GM21619 (cell line): Measurements from ENCODE around the gene SRSF10.
"Not testable (repeated sequence)": the region's sequence is repeated elsewhere in the genome, so short reads cannot be mapped to it uniquely, and the experiment has no call there.

ENCODE experiments used
- ATAC-seq: cut with Tn5 transposase; IDR thresholded peaks from one replicate; pipeline ENCODE4 v1.9.1; 2021; ENCODE audit not compliant: unreplicated experiment

The SRSF10 gene

DNA sequence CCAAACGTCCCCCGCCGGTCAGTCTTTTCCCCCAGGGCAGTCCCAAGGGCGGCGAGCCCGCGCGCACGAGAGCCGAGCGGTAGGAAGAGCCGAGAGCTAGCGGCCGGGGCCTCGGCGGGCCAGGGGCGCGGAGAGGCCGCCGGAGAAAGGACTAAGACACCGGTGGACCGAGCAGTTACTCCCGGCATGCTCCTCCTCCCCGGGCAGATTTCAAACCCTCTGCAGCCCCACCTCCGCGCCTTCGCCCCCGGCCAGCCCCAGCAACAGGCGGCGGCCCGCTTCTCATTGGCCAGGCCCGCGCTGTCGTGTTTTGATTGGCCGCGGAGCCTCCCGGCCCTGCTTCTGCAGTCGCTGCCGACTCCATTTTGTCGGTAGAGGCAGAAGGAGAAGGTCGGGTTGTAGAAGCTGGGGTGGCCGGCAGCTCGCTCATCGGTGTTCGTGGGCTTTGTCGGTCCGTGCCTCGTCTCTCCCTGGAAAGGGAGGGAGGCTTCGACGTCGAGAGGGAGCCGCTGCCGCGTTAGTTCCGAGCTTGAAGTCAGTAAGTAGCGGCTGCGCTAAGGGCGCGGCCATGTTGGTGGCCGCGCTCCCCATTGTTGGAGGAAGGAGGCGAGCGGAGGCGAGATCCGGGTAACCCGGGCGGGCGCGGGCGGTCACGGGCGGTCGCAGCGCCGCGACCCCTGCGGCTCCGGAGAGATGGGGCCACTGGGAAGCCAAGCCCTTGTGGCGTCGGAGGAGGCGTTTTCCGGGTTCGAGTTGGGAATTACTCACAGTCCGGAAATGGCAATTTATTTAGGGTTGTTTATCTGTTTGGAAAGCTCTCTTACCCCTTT is 20.5 kb downstream of the SRSF10 start, which contains the start of gene PNRC2:
PNRC2 (plus strand) TSS at position 368 of the 830 bp plus-strand sequence. CDS start 1,630 bp downstream, outside the sequence.
- ATAC-seq, result peak; percentile 68

DNA sequence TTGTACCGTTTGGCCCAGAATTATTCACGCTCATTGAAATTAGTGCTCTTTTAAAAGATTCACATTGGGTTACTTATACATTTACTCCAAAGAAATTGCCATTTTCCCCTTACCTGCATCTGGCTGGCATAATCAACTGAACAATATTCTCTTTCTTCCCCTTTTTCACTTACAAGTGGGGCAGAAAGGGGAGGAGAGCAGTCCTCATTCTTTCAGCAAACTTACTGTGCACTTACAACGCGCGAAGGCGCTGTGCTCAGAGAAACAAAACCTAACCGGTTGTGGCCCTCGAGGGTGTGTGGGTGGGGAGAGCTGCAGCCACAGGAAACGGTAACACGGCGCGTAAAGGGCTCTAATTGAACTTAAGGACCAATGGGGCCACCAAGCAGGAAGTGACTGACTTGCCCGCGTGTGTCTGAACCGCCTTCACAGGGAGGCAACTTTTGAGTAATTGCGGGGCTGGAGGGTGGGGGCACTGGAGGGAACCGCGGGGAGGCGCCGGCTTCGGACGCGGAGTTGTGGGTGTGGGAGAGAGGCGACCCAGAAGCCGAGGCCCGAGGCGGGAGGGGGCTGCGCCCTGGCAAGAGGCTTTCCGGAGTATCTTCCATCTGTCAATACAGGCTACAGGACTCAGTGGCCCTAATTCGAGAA is 21.2 kb downstream of the SRSF10 start:
- peak; percentile 67 for ATAC-seq

DNA sequence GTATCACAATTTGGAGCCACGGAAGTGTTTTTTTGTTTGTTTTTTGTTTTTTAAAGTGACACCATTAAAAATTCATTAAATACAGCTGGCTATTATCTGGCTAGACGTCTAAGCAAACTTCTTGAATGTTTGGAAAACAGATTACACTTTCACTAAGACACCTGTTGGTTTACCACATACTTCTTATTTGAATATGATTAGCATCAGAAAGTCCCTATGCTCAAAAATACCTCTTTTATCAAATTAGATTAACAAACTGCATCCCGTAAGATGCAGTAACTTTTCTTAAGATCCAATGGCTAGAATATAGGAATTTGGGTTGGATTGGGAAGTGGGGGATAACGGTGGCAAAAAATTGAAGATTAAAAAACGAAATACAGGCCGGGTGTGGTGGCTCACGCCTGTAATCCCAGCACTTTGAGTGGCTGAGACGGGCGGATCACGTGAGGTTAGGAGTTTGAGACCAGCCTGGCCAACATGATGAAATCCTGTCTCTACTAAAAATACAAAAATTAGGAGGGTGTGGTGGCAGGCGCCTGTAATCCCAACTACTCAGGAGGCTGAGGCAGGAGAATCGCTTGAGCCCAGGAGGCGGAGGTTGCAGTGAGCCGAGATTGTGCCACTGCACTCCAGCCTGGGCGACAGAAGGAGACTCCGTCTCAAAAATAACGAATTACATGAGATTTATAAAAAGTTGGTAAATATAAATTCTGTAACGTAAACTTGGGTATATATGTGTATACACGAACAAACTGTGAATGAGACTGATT is 21.9 kb downstream of the SRSF10 start:
- ATAC-seq, result not testable (repeated sequence)

DNA sequence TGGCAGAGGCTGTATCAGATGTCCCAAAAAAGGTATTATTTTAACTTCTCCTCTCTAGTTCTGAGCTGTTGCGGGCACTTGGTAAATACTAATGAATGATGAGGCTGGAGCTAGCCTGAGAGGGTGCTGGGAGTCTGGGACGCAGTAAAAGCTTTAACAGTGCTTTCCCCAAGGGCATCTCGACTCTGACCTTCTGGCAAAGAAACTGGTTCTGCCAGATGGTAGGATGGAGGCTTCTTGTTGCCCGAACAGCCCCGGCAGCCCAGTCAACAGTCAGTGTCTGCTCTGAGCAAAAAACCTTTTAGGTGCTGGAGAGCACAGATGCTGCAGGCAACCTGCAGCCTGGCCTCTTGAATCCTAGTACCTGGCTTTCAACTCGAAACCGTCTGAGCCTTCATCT is 23.0 kb downstream of the SRSF10 start:
- ATAC-seq, result no peak

DNA sequence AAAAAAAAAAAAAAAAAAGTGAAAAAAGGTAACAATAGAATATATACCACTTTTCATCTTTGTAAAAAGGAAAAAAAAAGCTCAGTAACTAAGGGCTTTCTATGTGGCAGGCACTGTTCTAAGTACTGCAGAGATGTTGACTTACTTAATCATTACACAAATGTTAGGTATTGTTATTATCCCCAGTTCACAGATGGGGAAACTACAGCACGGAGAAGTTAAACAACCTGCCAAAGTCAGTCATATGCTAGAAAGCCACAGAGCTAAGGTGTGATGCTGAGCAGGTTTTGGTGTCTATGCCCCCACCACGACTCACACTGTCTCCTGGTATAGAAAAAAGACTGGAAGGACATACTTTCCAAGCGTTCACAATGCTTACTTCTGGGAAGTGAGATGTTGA is 27.1 kb downstream of the SRSF10 start:
- no peak for ATAC-seq

DNA sequence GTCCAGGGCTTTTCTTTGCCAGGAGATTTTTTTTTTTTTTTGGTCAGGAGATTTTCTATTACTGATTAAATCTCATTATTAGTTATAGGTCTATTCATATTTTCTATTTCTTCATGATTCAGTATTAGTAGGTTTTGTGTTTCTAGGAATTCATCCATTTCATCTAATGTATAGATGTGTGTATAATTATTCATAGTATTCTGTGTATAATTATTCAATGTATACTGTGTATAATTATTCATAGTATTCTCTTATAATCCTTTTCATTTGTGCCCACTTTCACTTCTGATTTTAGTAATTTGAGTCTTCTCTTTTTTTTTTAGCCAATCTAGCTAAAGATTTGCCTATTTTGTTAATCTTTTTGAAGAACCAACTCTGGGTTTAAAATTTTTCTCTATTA is 32.8 kb downstream of the SRSF10 start:
- ATAC-seq, result no peak

DNA sequence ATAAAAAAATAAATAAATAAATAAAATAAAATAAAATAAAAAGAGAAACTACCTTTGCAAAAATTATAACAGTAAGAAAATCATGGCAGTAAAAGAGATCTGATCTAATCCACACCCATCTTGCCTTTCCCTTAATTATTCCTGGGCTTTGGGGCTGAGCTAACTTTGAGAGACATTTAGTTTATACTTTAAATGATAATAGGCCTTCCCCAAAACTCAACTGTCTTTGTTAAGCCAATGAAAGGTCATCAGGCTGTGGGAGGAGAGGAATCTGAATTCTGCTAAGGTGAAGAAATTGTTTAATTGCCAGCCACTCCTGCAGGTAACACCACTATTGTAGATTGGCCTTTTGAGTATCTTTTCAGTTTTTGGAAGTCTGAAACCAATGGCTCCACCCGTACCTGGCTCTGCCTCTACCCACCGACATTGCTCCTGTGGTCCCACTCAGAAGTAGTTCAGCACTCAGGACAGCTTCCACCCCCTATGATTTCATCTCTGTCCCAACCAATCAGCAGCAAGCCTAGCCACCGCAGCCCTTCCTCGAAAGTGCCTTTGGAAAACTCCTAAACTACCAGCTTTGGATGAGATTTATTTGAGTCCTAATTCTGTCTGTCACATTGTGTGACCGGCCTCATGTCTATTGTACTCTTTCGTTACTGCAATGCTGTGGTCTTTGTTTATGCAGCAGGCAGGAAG is 43.5 kb downstream of the SRSF10 start:
- no peak for ATAC-seq

DNA sequence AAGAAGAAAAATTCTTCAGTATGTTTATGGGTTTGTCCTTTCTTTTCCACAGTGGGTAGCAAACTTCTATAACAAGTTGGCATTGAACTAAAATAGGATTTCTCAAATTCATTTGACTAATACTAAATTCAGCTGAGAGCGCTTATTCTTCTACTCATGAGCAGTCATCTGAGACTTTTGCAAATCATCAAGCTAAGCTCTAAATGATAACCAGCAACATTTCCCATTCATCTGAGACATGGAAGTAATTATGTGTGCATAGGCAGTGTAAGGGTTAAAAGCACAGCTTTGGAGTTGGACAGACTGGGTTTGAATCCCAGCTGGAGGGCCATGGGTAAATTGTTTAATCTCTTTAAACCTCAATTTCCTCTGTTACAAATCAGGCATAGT is 48.6 kb downstream of the SRSF10 start:
- no peak for ATAC-seq

DNA sequence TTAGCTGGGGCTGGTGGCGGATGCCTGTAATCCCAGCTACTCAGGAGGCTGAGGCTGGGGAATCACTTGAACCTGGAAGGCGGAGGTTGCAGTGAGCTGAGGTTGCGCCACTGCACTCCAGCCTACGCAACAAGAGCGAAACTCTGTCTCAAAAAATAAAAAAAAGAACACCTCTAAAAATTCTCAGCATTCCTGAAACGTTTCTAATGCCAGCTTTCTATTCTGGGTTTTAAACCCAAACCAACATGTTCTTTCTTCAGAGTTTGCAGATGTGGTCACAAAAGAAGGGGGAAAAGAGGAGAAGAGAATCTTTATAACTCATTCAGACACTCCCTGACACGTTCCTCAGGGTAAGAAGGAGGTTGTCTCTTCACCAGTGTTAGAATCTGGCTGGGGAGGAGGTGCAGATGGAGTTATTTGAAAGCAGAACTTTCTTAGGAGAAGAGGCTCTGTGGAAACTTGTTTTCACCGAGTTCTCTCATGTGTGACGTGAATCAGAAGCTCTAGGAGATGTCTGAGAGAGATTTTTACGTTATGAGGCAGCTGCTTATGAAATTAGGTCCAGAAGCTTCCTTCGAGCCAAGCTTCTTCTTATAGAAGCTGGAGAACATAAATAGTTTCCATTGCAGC is 49.2 kb downstream of the SRSF10 start:
- no peak for ATAC-seq

DNA sequence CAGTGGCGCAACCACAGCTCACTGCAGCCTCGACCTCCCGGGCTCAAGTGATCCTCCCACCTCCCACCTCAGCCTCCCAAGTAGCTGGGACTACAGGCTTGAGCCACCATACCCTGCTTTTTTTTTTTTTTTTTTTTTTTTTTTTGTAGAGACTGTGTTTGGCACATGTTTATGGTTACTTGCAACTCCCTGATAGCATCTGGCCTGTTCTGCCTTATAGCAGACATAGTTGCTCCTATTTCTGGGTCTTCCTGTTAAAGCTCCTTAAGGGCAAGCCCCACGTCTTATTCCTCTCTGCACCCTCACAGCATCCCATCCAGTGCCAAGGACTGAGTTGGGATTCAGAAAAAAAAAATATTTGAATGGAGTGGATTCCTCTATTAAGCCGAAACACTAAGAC is 49.9 kb downstream of the SRSF10 start:
- no peak for ATAC-seq

DNA sequence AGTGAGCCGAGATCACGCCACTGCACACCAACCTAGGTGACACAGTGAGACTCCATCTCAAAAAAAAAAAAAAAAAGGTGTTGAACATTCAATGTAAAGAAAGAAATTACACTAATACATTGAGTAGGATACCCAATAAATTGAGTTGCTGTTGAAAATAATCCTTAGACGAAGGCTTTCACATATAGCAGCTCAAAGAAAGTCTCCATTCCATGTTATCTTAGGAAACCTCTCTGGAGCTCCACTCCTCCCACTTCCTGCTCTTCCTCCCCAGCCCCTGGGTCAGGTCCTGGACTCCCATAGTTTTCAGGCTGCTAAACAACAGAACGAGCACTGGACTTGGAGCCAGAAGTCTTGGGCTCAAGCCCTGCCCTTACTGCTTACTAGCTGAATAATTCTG is 51.3 kb downstream of the SRSF10 start:
- ATAC-seq, result no peak

DNA sequence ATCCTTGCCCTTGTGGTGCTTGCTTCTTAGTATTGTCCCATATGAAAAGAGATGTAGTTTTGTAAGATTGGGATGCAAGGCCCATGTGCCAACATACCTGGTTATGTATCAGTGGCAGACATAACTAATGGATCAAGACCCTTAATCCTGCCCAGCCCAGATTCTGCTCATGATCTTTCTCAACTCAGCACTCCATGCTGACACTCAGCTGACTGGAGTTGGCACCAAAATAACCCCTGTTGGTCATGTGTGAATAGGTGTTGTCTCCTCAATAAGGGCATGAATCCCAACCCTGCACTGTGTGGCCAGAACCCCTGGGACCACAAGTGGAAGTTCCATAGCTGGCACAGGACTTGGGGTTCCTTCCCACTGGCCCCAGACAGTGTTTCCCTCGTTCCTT is 53.0 kb downstream of the SRSF10 start:
- ATAC-seq, result no peak

DNA sequence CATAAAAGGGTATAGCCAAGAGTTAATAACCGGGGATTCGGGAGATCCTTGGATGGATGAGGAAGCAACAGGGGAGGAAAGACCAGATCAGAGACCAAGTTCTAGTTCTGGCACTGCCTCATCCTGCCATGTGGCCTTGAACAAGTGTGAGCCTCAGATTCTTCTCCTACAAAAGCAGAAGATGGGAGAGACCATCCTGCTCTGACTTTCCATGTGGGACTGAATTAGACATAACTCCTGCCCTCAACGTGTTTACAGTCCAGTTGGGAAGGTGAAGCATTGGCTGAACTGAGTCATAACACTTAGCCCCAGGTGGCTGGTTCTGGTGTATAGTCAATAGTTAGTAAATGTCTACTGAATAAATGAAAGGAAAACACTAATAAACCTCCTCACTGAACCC is 54.8 kb downstream of the SRSF10 start:
- ATAC-seq, result no peak

DNA sequence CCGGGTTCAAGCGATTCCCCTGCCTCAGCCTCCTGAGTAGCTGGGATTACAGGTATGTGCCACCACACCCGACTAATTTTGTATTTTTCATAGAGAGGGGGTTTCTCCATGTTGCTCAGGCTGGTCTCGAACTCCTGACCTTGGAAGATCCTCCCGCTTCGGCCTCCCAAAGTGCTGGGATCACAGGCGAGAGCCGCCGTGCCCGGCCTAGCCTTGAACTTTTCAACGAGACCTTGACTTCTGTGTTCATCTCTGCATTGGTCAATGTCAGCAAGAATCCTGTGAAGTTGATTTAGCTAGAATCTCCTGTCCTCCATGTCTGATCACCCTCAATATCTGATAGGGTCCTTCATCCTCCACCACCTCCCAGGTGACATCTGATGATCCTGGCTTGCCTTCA is 55.5 kb downstream of the SRSF10 start:
- no peak for ATAC-seq

DNA sequence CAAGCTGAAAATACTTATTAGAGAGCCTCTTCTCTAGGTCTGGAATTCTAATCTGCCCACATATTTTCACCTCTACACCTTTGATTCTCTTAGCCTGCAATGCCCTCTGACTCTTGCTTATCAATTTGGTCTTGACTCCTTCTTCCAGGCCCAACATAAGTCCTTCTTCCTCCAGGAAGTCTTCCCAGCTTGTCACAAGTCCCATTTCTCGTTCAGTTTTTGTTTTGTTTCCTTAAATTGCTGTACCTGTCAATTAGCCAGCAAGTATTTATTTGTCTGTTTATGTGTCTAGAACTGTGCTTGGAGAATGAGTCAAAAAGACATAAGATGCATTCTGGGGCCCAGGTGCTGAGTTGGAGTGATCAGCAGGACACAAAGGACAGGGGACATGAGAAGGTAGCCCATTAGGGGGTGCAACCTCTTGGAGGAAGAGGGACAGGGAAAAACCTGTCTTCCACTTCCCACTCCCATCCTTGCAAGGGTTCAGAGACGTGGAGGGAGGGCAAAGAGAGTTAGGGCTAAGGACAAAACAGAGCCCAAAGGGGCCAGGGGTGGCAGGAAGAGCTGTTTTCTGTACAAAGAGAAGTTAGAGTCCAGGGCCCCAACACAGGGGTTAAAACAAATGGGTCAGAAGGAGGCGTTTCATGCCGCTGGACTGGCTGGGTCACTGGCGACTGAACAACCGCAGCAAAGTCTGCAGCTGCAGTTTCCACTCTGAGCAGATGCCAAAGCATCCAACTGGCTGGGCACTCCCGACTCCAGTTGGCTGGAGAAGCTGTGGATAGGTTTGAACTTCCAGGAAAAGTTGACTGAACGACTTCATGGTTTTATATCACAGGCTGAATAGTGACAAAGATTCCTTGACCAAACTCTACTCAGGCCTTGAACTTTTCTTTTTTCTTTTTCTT is 56.3 kb downstream of the SRSF10 start:
- ATAC-seq, result no peak

DNA sequence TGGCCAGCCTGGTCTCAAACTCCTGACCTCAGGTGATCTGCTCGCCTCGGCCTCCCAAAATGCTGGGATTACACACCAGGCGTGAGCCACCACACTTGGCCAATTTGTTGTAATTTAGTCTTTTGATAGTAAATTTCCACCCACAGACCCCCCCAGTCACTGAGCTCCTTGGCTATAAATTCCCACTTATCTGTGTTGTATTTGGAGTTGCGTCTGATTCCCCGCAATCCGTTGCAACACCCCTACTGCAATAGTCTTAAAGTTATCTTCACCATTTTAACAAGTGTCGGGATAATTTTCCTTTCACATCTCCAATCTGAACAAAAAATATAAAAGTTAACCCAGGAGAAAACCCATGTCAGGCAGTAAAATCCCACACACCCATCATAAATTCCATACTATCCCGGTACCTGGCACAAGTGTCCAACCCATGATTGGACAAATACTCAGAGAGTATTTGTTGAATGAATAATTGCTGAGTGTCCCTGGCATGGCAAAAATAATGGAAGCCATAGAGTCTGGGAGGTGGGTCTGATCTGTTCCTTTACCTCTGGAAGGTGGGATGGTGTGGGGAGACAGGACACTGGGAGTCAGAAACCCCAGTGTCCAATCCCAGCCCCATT is 57.7 kb downstream of the SRSF10 start:
- no peak for ATAC-seq

DNA sequence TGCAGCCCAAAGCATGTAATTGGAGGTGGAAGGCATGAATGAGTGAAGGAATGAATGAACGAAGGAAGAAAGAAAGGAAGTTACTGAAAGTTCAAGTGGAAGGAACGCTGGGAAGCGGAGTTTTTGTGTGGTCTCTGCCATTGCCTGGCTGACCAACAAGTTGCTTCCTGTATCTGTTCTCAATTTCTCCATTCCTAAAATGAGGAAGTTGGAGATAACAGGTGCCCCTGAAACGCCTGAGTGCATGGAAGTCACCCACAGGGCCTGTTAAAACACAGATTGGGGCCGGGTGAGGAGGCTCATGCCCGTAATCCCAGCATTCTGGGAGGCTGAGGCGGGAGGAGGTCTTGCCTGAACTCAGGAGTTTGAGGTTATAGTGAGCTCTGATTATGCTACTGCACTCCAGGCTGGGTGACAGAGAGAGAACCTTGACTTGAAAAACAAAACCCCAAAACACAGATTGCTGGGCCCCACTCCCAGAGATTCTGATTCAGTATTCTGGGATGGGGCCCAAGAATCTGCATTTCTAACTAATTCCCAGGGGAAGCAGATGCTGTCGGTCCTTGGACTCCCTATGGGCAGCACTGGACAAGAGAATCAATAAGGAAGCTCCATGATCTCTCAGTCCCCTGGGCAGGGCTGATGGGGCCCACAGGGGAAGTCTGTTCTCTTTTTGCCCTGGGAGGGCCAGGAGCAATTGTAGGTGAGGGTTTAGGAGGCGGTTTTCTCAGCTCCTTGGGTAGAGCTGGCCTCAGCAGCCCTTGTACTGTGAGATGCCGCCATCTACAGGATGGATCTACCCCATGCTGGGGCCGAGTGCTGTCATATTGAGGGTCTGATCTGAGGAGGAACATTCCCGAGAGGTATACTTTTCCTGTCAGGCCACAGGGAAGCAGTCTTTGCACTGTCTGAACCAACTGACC is 63.7 kb downstream of the SRSF10 start:
- peak; percentile 53 for ATAC-seq

DNA sequence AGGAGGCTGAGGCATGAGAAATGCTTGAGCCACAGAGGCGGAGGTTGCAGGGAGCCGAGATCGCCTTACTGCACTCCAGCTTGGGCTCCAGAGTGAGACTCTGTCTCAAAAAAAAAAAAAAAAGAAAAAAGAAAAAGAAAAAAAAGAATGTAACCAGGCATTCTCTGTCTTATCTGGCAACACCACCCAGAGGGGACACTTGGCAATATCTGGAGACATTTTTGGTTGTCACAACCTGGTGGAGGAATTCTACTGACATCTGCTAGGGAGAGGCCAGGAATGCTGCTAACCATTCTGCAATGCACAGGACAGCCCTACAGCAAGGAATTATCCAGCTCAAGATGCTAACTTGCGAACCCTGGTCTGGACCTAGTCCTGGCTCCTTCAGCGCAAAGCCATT is 64.7 kb downstream of the SRSF10 start:
- ATAC-seq, result no peak
